Ishikawa (cell line): Measurements from ENCODE around the gene BMF.

Experiments
- CEBPB ChIP-seq: IDR thresholded peaks from 2 replicates; pipeline ENCODE4 v1.6.1; 2012
- CREB1 ChIP-seq: IDR thresholded peaks from 2 replicates; pipeline ENCODE4 v1.6.1; 2012; ENCODE audit warnings: low read depth
- EGR1 ChIP-seq: IDR thresholded peaks from 2 replicates; pipeline ENCODE4 v1.6.1; 2012
- EP300 ChIP-seq: IDR thresholded peaks from 2 replicates; pipeline ENCODE4 v1.6.1; 2012; ENCODE audit warnings: borderline replicate concordance
- FOXM1 ChIP-seq: IDR thresholded peaks from 2 replicates; pipeline ENCODE4 v1.6.1; 2012; ENCODE audit warnings: low read depth, borderline replicate concordance
- NFIC ChIP-seq: IDR thresholded peaks from 2 replicates; pipeline ENCODE4 v1.6.1; 2012
- RAD21 ChIP-seq: IDR thresholded peaks from 2 replicates; pipeline ENCODE4 v1.6.1; 2012; ENCODE audit warnings: low read depth
- TAF1 ChIP-seq: IDR thresholded peaks from 2 replicates; pipeline ENCODE4 v1.6.1; 2012; ENCODE audit warnings: low read depth, mild to moderate bottlenecking
- TCF12 ChIP-seq: IDR thresholded peaks from 2 replicates; pipeline ENCODE4 v1.6.1; 2012; ENCODE audit warnings: low read depth
- TEAD4 ChIP-seq: IDR thresholded peaks from 2 replicates; pipeline ENCODE4 v1.6.1; 2012
- USF1 ChIP-seq: IDR thresholded peaks from 2 replicates; pipeline ENCODE4 v1.6.1; 2012
- YY1 ChIP-seq: IDR thresholded peaks from 2 replicates; pipeline ENCODE4 v1.6.1; 2012; ENCODE audit warnings: low read depth
- ZBTB7A ChIP-seq: IDR thresholded peaks from 2 replicates; pipeline ENCODE4 v1.6.1; 2012; ENCODE audit warnings: low read depth
- TF ChIP-seq, protein P1 (sequence below): IDR thresholded peaks from 2 replicates; pipeline ENCODE4 v1.6.1; 2012
- TF ChIP-seq, protein P2 (sequence below): IDR thresholded peaks from 2 replicates; pipeline ENCODE4 v1.6.1; 2012; ENCODE audit warnings: low read depth, mild to moderate bottlenecking

BMF gene

DNA sequence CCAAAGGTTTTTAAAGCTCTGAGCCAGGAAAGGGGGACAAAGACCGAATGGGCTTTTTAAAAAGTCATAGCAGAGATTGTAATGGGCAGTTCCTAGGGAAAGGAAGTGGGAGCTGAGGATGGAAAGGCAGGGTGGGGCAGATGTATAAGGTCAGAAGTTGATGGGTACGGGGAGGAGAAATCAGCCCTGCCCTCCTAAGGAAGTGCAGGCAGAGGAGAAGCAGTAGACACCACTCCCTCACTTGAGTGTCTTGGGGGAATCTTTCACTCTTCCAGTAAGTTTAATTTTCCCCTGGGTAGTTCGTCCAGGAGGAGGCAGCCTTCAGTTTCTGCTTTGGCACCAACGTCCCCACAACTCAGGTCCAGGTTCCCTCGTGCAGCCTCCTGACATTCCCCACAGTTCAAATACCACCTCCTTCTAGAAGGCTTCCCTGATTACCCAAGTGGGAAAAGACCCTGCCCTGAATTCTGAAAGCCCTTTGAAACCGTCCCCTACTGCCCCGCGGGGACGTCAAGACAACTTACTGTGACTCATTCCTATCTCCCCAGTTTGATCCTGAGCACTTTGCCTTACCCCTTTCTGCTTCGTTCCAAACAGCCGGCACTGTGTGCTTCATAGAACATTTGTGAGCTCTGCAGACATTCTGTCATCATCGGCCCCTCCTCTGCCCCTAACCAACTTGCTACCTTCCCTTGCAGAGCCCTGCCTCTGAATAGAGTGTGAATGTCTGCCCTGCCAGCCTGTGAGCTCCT, 55.4 kb downstream of the BMF start:
- peak; percentile 22; the same call in 1 of the 2 replicates for TF ChIP-seq RAD21
- TF ChIP-seq CREB1 = no peak
- no peak for TF ChIP-seq EP300
- TF ChIP-seq YY1 = no peak
- TF ChIP-seq TEAD4 = no peak
- no peak for TF ChIP-seq NFIC

- TF ChIP-seq EP300 (no peak), NFIC (no peak), TCF12 (no peak), FOXM1 (no peak), TAF1 (no peak), ZBTB7A (no peak)
- TF ChIP-seq, protein P1, sequence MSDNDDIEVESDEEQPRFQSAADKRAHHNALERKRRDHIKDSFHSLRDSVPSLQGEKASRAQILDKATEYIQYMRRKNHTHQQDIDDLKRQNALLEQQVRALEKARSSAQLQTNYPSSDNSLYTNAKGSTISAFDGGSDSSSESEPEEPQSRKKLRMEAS = no peak
Observed at GRCh38 chr15:40052604-40053003, 56.1 kb downstream of the BMF start.

DNA sequence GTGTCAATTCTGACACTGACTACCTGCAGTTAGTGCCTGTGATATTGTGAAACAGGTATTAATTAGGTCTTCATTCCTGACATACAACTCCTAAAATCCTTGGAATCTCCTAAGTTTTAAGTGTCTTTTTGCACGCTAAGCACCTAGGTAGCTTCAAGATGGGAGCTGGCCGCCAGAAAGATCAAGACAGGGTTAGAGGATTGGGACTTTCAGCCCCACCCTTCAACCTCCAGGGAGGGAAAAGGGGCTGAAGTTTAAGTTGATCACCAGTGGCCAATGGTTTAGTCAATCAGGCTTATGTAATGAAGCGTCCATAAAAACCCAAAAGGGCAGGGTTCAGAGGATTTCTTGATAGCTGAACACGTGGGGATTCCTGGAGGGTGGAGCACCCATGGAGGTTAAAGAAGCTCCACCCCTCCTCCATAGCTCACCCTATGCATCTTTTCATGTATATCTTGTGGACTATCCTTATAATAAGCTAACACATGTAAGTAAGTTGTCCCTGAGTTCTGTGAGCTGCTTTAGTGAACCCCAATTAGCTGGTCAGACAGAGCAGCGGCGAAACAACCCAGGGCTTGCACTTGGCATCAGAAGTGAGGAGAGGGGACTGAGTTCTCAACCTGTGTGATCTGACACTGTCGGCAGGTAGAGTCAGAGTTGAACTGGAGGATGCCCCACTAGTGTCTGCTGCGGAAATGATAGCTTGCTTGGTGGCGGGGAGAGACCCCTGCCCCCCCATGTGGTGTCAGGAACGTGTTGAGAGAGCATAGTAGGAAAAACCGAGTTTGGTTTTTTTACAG, 56.9 kb downstream of the BMF start:
- TF ChIP-seq RAD21 = no peak
- no peak for TF ChIP-seq ZBTB7A
- TF ChIP-seq CREB1 = no peak
- TF ChIP-seq USF1 = no peak
- TF ChIP-seq TEAD4 = no peak
- no peak for TF ChIP-seq TCF12
- TF ChIP-seq, protein P2, sequence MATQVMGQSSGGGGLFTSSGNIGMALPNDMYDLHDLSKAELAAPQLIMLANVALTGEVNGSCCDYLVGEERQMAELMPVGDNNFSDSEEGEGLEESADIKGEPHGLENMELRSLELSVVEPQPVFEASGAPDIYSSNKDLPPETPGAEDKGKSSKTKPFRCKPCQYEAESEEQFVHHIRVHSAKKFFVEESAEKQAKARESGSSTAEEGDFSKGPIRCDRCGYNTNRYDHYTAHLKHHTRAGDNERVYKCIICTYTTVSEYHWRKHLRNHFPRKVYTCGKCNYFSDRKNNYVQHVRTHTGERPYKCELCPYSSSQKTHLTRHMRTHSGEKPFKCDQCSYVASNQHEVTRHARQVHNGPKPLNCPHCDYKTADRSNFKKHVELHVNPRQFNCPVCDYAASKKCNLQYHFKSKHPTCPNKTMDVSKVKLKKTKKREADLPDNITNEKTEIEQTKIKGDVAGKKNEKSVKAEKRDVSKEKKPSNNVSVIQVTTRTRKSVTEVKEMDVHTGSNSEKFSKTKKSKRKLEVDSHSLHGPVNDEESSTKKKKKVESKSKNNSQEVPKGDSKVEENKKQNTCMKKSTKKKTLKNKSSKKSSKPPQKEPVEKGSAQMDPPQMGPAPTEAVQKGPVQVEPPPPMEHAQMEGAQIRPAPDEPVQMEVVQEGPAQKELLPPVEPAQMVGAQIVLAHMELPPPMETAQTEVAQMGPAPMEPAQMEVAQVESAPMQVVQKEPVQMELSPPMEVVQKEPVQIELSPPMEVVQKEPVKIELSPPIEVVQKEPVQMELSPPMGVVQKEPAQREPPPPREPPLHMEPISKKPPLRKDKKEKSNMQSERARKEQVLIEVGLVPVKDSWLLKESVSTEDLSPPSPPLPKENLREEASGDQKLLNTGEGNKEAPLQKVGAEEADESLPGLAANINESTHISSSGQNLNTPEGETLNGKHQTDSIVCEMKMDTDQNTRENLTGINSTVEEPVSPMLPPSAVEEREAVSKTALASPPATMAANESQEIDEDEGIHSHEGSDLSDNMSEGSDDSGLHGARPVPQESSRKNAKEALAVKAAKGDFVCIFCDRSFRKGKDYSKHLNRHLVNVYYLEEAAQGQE = no peak

GRCh38 chr15:40050788-40051470, 57.8 kb downstream of the BMF start:
- TF ChIP-seq RAD21 (no peak), USF1 (no peak)

DNA sequence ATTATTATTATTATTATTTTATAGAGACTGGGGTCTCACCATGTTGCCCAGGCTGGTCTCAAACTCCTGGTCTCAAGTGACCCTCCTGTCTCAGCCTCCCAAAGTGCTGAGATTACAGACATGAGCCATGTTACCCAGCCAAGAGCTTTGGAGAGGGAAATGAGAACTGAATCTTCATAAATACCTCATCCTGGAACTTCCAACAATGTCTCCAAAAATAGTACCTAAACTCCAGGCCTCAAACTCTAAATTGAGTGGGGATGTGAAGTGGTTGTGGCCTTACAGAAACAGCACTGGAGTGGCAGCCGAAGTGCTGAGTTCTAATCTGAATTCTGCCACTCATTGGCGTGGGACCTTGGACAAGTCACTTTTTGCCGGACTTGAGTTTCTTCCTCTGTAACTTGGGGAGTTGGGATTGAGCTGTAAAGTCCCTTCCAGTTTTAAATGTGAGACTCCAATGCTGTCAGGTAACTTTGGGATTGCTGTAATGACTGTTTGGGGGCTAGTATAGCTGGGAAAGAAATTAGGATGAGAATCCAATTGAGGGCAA, 59.7 kb downstream of the BMF start:
- TF ChIP-seq, protein P1 = no peak
- TF ChIP-seq TEAD4 (no peak), EP300 (no peak), RAD21 (no peak), TCF12 (no peak), EGR1 (no peak), CEBPB (no peak), TAF1 (no peak), ZBTB7A (no peak), CREB1 (no peak), NFIC (no peak)
- TF ChIP-seq, protein P2 = no peak
